Mucosa of gallbladder (tissue), 1 donor: Measurements from ENCODE around the gene PDE4B. TPM values are rescaled to one million over a fixed set of nuclear protein-coding genes. Genes with fewer than 3 reads are reported as not detected.

Experiments
- DNase-seq: peaks from one replicate; pipeline ENCODE4 v3.0.0-alpha.2; 2020; ENCODE audit warnings: low spot score
- total RNA-seq: library from RNA; stranded (reverse); gene quantifications from one replicate; pipeline ENCODE4 v1.2.1, GENCODE V29; 2021
- donor health status: DM: no; HTN: no; CAD: no.

The PDE4B gene
- total RNA-seq, 1 donor from 2014 or later = 5.2 TPM

DNA sequence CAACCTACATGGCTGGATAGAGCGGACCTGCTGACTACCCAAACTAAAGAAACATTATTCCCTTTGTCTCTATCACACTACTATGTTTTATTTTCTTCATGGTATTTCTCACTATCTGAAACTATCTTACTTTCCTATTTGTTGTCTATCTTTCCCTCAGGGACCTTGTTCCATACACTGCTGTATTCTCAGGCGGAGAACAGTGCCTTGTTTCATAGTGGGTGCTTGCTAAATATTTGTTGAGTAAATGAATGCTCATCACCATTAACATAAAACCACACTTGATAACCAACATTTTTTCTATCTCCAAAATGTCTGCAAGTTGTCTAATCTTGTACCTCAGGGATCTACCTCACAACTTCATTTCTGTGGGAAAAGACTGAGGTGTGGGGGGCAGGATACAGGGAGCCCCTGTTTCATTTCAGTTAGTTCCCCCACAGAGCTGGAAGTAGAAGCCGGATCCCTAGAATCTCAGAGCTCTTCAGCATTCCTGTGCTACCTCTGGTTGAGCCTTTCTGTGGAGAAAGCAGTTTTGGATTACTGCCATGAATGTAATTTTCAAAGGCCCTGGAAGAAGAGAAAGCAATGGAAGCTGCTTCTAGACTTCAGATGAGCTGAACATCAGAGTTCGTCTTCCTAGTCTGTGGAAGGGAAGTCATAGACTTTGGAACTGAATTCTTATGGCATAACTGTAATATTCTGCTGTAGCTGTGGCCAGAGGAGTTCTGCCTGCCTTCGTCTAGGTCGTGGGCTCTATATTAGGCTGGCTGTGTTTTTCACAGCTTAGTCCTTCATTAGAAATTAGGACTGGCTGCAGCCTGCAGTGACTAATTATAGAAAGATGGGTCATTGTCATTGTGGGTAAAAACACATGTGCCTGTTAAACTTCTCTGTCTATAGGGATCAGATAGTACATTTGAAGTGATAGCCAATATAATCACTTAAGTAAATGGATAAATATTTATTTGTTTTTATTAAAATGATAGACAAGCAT, 448.1 kb downstream of the PDE4B start:
- DNase-seq = no peak

- peak; percentile 83 for DNase-seq
These were observed 450.2 kb downstream of the PDE4B start for GRCh38 chr1:66242646-66243547.

GRCh38 chr1:66243548-66244130, 450.9 kb downstream of the PDE4B start:
- DNase-seq = no peak

DNA sequence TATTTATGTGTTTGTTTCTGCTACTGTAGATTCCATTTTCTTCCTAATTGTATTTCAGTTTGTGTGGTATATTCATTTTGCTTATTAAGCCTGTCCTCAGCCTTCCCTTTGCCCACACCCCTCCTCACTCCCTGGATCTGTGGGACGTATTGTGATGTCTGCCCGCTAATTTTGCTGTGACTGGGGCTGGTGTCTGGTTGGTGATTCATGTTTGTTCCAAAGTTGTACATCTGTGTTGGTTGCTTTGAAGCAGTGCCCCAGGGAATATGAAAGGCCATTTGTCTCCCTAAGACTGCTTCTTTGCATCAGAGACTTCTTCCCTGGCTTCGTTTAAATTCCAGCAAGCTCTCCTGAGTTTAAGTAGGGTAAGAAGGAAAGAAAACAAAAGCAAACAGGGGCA, 451.7 kb downstream of the PDE4B start:
- no peak for DNase-seq

GRCh38 chr1:66245691-66246090, 453.0 kb downstream of the PDE4B start:
- DNase-seq = no peak

DNA sequence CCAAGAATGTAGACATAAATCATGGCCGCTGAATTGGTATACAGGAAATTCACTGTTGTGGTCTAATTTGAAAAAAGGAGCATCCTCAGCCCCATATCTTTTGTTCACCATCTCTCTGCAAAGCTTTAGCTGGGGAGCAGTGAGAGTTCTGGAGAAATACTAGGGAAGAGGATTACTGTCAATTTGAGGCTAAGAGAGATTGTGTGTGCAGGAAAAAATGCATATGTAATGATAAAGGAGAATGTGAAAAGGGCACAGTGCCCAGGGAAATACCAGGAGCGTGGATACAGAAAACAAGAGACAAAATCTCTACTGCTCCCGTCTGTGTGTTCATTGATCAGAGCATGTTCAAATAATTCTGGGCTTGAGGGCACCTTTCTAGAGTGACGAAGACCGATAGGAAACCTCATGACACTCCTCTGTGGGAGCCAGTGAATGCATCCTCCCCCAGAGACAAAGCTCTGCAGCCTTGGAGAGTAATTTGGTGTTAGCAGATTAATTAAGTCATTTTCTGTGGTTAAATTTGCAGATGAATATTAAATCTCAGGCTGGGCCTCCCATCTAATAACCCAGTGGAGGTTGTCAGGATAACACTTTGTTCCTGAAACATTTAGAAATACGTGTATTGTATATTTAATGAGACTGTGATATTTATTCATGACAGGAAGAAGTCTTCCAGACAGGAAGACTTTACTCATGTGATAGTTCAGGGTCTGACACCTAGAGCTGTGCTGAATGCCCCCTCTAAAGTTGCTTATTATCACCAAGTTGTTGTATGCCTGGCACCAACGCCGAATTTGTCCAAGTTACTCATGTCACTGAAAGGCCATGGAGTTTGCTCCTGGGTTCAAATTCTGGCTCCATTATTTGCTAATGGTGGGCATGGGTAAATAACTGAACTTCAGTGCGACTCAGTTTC, 453.9 kb downstream of the PDE4B start:
- no peak for DNase-seq

DNA sequence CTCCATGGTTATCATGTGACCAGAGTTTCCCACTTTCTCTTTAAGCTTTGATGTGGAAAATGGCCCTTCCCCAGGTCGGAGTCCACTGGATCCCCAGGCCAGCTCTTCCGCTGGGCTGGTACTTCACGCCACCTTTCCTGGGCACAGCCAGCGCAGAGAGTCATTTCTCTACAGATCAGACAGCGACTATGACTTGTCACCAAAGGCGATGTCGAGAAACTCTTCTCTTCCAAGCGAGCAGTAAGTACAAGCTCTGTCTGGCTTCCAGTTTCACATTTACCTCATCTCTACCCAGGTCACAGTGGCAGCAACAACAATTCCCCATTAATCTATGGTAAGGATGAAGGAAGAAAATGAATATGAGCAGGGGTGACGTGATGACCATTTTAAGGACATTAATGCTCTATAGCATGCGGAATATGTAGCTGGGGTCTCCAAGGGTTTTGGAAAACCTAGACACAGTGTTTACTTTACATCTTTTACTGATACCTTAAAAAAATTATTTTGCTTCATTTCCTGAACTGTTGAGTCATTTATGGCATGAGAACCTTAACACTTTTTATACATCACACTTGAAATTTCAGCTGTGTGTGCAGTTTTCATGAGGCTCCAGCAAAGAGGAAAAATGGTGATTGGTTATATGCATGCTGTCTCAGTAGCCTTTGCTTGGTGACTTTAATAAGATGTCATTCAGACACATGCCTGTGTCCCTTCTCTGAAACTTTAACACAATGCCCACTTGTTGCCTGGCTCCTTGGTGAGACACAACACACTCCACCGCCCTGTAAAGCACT, 454.9 kb downstream of the PDE4B start:
- DNase-seq = no peak

DNA sequence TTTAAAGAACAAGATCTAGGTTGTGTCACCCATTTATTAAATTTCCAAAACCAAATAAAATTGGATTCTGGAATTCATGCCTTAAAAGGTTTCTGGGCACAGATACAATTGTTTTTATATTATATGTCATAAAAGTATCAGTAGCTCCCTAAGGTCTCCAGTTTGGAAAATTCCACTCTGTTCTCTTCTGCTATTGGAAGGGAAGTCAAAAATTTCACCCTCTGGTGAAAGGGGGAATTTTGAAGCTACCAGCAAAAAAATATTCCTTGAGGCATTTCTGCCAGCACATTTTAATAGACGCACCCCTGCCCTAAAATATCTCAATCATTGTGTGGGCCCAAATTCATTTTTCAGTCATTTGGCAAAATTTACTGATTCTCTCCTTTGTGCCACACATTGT, 455.6 kb downstream of the PDE4B start:
- DNase-seq = no peak

DNA sequence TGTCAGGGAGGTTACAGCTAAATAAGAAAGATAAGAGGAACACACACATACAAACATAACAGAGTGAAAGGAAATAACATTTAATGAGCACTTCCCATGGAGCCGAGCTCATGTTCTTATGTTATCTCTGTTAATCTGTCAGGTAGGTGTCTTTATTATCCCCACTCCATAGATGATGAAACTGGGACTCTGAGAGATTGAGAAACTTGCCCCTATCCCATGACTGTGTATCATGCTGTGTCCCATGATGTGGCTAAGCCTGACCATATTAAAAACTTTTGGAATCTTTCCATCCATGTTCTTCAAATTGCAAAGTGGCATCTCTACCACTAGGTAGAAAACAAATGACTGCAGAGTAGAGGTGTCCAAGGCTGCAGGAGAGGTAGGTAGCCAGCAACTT, 456.1 kb downstream of the PDE4B start:
- DNase-seq = no peak

- DNase-seq = no peak
These were observed 457.4 kb downstream of the PDE4B start for GRCh38 chr1:66250075-66250474.

GRCh38 chr1:66250478-66250877, 457.8 kb downstream of the PDE4B start:
- DNase-seq = no peak

GRCh38 chr1:66251546-66251945, 458.9 kb downstream of the PDE4B start:
- no peak for DNase-seq

DNA sequence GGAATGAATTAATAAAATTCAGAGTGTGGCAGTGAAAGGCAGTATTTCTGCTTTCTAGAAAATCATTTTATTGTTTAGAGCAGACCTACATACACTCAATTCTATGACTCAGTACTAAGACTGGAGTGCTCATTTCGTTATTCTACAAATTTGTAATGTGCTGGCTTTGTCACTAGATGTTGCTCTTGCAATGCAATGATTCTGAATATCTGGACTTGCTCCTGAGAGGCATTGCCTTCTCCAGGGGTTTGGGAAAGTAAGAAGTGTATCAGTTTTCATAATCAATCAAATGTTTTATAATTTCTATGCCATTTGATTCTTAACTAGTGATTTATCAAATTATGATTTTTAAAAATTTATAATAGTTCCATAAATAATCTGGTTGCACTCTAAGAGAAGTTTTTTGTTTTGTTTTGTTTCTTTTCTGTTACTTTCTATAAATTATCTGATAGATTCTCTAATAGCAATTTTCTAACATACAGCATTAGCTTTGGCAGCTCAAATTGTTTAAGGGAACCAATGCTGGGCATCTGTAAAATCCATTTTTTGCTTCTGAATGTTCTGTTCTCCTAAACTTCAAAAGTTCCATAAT, 460.7 kb downstream of the PDE4B start:
- DNase-seq = no peak

- DNase-seq = no peak
These were observed 462.1 kb downstream of the PDE4B start for GRCh38 chr1:66254785-66255184.

GRCh38 chr1:66256629-66257572, 464.2 kb downstream of the PDE4B start:
- DNase-seq = no peak

DNA sequence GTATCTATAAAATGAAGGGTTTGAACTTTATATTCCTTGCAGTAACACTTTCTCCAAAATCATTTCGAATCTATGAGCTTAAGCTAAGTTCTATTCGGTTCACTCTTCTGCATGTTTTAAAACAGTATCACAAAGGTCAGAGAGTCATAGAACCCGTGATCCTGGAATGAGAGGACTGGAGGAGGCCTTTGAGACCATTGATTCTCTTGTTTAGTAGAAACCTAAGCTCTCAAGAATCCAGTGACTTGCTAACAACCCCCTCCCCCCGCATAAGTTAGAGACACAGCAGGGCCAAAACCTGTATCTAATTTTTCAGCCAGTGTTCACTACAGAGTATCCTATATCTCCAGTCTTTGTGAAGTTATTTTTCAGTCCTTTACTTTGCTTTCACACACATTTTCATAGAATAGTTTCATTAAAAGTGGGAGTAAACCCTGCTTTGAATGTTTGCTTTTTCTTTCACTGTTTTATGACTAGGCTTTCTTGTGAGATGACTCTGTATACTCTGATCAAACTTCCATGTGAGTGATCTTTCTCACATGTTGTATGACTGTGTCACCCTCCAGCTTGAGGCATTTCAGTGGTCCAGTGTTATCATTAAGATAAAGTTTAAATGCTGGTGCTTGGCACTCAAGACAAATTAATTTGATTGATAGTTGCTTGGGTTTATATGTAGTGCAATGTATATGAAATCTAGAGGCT, 465.9 kb downstream of the PDE4B start:
- DNase-seq = no peak

DNA sequence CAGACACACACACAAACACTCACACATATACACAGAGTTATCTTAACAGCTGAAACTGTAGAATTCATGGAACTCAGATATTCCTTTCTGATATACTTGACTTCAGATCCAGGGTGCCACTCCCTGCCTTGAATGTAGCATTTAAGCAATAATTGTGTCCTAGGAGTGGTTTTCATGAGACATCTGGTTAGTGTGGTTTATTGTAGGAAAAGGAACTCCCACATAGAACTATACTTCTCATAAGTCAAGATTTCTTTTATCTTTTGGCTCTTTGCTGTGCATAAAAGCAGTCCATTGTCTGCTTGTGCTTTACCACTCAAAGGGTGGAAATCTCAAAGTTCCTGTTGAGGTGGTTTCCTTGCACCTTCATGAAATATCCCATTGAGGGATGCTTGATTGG, 468.7 kb downstream of the PDE4B start:
- DNase-seq = no peak
